Cortex of kidney (tissue), 1 donor: ENCODE measurements around the gene RHOA.
"Not testable (repeated sequence)": the region's sequence is repeated elsewhere in the genome, so short reads cannot be mapped to it uniquely, and the experiment has no call there.

ENCODE experiments used
- DNase-seq: peaks from one replicate; lab custom pipeline; 2025; lab: John Stamatoyannopoulos, UW

The RHOA gene

GRCh38 chr3:49362561-49362960 lies 49.2 kb downstream of the RHOA start:
- DNase-seq, result no peak

DNA sequence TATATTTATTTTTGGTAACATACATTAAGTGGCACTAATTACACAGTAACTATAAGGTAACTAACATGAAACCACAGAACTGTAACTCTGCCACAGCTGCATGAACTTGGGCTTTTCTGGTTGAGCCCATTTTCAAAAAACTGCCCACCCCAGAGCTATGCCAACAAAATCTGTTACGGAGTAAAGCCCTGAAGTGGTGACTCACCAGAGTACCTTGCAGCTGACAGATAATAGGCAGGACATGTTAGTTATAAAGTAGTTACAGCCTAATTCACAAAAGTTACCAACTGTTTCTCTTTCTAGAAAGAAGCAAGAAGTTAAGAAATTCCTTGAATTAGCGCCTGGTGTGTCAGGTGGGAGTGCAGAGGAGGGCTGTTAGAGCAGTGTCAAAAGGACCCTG lies 52.2 kb downstream of the RHOA start:
- DNase-seq, result no peak

DNA sequence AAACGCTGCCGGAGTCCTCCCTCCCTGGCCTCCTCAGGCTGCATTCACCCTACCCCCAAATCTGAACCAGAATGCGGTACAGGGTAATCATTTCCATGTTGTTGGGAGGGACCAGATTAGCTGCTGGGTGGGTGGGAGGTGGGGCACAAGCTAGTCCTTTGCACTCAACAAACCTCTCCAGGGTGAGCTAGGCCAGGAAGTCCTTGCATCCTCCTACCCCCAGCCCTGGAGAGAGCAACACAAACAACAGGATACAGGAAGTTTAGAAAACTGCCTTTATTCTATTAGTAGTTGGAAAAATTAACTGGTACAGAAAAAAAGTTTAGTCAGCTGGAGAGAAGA lies 52.9 kb downstream of the RHOA start:
- DNase-seq, result no peak

DNA sequence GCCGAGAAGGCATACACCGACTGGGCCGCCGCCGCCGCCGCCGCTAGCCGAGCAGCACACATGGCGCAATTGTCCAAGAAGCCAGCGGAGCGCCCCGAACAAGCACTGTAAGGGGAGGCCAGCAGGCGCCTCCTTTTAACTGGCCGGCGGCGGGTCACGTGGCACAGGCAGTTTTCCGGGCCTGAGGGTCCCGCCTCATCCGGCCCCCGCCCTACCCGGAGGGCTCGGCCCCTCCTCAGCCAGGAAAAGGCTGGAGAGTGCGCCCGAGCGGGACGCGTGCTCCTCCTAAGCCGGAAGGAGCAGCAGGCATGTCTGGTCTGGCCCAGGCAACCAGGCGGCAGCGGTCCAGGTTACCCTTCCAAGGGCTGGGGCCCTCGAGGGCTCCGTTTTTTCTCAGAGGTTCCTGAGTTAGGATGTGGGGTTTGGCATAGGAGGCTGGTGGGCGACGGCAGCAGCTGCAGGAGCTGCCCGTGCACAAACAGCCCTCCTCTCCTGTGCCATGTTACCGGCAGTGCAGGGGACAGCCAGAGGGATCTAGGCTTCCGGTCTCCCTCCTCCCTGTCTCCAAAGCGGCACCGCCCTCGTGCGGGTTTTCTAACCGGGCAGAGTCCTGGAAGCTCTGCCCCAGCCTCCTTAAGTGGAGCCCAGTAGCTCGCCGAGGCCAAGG lies 53.4 kb downstream of the RHOA start, which contains the start of gene GPX1:
GPX1 (minus strand) TSS at position 137 of the 667 bp plus-strand sequence; CDS start at position 62, 75 bp downstream.
- DNase-seq, result peak; percentile 46

DNA sequence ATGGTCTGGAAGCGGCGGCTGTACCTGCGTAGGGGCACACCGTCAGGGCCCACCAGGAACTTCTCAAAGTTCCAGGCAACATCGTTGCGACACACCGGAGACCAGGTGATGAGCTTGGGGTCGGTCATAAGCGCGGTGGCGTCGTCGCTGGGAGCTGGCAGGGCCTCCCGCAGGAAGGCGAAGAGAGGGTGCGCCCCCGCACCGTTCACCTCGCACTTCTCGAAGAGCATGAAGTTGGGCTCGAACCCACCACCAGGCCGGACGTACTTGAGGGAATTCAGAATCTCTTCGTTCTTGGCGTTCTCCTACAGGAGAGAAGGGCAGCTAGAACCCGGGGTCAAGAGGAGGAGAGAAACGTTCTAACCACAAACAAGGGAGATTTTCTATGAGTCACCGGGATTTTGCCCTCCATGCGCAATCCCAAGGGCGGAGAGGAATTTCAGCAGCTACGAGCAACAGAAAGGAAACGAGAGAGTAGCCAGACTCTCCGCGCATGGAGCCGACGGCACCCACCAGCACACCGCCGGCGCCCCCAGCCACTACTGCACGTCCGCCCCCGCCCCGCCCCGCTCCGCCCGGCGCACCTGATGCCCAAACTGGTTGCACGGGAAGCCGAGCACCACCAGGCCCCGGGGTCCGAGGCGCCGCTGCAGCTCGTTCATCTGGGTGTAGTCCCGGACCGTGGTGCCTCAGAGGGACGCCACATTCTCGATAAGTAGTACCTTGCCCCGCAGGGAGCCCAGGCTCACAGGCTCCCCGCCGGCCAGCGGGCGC lies 54.1 kb downstream of the RHOA start:
- DNase-seq, result not testable (repeated sequence)

DNA sequence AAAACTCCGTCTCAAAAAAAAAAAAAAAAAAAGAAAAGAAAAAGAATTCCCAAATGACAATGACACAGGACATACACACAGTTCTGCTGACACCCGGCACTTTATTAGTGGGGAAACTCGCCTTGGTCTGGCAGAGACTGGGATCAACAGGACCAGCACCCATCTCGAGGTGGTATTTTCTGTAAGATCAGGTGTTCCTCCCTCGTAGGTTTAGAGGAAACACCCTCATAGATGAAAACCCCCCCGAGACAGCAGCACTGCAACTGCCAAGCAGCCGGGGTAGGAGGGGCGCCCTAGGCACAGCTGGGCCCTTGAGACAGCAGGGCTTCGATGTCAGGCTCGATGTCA lies 54.7 kb downstream of the RHOA start:
- not testable (repeated sequence) for DNase-seq

- no peak for DNase-seq
Measured at GRCh38 chr3:49352890-49353421, 58.8 kb downstream of the RHOA start.

DNA sequence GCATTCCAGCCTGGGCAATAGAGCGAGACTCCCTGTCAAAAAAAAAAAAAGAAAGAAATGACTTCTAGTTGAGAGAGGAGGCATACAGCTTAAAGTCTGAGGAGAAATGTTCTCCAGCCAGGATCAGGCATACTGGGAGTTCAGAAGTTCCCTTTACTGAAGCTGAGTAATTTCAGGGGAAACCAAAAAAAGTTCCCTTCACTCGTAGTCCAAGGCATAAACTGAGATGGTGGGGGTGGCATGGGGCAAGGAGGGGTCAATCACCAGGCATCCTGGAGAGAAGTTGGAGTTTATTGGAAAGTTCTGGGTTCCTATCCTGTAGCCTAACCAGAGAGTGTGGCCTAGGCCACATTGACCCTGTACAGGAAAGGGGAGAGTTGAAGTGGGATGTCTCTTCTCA lies 59.5 kb downstream of the RHOA start:
- DNase-seq, result no peak

DNA sequence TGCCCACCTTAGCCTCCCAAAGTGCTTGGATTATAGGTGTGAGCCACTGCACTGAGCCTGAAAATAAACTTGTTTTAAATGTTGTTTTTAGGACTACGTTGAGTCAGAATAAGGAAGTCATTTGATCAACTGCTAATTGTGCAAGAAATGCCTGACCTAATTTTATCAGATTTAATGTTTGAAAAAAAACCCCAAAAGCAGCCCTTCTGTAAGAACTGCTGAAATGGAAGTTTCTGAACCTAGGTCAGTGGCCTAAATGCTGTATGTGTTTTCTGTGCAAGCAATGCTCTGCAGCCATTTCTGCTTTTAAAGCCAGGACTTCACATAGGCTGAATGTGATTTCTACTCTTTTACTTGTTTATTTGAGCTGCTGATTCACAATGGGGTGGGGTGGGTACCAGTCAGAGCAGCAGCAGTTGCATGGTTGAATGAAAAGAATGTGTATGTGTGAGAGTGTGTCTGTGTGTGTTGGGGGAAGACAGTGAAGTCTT lies 60.2 kb downstream of the RHOA start:
- DNase-seq, result no peak

GRCh38 chr3:49349348-49350114 lies 62.2 kb downstream of the RHOA start:
- no peak for DNase-seq

DNA sequence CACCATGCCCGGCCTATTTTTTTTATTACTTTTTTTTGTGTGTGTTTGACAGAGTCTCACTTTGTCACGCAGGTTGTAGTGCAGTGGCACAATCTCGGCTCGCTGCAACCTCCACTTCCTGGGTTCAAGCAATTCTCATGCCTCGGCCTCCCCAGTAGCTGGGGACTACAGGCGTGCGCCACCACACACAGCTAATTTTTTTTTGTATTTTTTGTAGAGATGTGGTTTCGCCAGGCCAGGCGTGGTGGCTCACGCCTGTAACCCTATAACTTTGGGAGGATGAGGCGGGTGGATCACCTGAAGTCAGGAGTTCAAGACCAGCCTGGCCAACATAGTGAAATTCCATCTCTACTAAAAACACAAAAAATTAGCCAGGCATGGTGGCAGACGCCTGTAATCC lies 63.4 kb downstream of the RHOA start:
- DNase-seq, result not testable (repeated sequence)

DNA sequence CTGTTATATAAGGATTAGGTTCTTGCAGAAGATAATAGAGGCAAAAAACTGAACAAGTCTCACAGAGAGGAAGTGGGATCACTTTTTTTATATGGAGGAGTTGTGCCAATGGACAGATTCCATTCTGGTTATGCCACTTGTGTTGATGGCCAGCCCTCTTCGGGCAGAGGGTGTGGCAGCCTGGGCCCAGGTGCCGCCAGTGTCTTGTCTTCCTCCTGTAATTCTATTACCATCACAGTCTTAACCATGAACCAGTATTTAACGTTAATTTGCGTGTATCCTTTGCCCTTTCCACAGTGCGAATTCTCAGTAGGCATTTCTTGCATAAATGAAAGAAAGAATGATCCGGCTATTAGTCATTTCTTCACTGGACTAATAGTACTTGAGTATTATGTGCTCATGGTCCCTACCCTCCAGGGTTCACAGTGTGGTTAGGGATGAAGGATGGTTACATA lies 65.0 kb downstream of the RHOA start:
- DNase-seq, result no peak

DNA sequence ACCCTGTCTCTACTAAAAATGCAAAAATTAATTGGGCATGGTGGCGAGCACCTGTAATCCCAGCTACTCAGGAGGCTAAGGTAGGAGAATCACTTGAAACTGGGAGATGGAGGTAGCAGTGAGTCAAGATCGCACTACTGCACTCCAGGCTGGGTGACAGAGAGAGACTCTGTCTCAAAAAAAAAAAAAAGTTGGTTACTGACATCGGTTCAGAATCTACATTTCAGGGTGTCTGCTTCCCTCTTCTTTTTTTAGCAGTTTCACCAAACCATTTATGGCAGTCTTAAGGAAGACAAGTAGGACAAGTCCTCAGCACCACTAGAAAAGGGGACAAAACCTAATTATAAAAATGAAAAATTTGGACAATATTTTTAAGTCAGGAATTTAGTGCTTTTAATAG lies 68.6 kb downstream of the RHOA start:
- DNase-seq, result no peak

DNA sequence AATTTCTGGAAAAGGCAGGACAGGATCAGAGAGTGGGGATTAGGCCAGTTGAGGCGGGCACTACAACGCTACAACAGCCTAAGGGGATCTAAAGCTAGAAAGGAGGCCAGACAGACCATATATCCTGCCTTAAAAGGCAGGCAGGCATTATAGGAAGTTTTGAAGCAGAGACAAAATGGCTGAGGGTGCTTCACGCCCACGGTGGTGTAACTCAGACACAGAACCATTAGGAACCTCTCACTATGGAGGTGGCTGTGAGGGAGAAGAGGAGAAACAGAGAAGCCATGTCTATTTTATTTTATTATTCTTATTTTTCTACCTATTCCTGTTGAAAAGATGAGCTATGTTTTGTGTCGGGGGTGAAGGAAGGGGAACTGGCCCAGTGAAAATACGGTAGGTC lies 69.8 kb downstream of the RHOA start:
- DNase-seq, result no peak

DNA sequence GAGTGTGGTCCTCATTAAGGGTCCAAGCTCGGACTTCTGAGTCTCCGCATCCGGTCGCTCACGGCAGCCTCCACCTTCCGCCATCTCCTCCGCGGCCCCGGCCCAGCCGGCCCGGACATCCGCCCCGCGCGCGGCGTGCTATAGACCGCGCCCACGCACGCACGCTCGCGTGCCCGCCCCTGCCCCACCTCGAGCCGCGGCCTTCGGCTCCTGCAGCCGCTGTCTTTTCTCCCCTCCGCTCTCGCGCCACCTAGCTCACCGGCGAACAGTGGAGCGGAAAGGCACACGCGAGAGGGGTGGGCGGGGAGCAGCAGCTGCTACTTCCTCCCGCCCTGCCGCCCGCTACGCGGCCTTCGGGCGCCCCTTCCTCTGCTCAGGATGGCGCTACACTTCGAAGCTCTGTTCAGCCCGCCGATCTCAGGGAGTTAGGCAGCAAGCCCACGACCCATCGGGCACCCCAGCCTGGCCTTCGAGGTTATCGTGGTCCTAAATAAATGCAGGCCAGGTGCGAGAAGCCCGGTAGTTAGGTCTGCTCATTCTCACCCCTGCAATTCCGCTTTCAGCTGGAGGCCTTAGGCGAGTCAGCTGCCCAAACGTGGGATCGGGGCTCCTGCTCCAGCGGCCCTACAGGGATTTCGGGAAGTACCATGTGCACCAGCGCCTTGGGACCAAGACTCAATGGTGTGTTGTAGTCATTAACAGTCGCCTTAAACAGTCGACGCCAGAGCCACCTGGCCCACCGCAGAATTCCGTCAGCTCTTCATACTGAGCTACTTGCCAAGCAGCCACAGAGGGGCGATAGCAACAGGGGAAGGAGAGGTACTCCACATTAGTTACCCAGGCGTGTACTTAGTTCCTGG lies 71.6 kb downstream of the RHOA start, which contains the start of gene USP4:
USP4 (minus strand) TSS at position 113 of the 860 bp plus-strand sequence; CDS start at position 84, 29 bp downstream.
- no peak for DNase-seq

DNA sequence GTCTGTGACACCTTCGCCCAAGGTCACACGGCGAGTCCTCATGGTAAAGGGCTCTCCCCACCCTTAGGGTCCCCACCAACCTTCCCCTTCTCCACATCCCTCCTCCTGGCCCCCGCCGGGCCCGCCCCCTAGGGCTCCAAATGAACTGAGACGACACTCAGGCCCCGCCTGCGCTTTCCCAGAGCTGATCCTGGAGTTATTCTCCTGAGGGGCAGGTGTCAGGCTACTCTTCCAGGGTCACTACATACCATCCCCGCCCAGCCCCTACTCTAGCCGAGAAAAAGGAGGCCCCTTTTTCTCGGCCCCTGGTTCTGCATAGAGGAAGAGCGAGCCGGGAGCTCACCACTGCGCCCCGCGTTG lies 72.2 kb downstream of the RHOA start:
- DNase-seq, result no peak

- DNase-seq, result no peak
Measured at GRCh38 chr3:49333916-49334633, 77.7 kb downstream of the RHOA start.

DNA sequence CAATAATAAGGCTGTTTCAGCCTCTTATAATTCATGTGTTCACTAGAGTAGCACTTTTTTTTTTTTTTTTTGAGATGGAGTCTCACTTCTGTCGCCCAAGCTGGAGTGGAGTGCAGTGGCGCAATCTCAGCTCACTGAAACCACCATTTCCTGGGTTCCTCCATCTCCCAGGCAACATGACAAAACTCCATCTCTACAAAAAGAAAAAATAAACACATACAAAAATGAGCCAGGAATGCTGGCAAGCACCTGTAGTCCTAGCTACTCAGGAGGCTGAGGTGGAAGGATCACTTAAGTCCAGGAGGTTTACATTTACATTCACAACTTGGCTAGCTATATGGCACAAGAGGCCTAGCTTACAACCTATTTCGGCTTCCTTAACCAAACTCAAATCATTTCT lies 78.7 kb downstream of the RHOA start:
- DNase-seq, result no peak

DNA sequence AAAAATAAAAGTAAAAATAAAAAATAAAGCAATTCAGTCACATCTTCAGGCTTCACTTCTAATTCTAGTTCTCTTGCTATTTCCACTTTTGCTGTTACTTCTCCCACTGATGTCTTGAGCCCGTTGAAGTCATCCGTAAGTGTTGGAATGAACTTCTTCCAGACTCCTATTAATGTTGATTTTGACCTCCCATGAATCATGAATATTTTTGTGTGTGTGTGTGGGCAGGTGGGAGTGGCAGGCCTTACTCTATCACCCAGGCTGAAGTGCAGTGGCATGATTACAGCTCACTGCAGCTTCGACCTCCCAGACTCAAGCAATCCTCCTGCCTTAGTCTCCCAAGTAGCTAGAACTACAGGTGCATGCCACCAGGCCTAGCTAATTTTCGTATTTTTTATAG lies 82.6 kb downstream of the RHOA start:
- DNase-seq, result no peak

DNA sequence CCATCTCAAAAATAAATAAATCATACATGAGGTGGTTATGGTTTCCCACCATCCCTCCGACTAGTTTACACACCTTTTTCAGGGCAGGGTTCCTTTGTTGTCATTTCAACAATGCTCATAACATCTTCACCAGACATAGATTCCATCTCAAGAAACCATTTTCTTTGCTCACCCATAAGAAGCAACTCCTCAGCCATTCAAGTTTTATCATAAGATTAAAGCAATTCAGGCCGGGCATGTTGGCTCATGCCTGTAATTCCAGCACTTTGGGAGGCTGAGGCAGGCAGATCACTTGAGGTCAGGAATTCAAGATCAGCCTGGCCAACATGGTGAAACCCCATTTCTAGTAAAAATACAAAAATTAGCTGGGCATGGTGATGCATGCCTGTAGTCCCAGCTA lies 83.4 kb downstream of the RHOA start:
- not testable (repeated sequence) for DNase-seq

DNA sequence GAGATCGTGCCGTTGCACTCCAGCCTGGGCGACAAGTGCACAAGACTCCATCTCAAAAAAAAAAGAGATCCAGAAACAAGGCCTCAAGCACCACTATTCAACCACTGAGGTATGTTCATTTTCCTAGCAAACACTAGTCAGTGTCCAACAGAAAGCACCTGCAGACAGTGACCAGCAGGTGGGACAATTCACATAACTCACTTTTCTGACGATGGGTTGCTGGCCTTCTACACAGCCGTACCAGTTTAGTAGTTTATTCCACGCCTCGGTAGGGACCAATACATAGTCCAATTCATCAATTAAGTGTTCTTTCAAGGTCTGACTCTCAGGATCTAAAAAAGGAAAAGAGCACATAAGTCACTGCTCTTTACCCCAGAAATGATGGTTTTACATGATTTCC lies 84.3 kb downstream of the RHOA start:
- no peak for DNase-seq
